WERI-Rb-1 (cell line): ENCODE data around the gene TNFRSF6B.

Experiments
- DNase-seq: peaks from one replicate; pipeline ENCODE4 v3.0.0-alpha.2; 2020
- H3K27ac ChIP-seq: fragments of 250-450 bp; sonication (Bioruptor Pico); 2 replicates; pipeline ENCODE4 v1.5.1; 2020; ENCODE audit warnings: mild to moderate bottlenecking, moderate library complexity
- H3K27me3 ChIP-seq: fragments of 250-450 bp; sonication (Bioruptor Pico); 2 replicates; pipeline ENCODE4 v1.5.1; 2021; ENCODE audit warnings: mild to moderate bottlenecking, low read depth, moderate library complexity; ENCODE audit not compliant: insufficient read depth, severe bottlenecking
- H3K36me3 ChIP-seq: fragments of 250-450 bp; sonication (Bioruptor Pico); 2 replicates; pipeline ENCODE4 v1.5.1; 2020; ENCODE audit warnings: mild to moderate bottlenecking, moderate library complexity
- H3K4me3 ChIP-seq: 2 replicates; pipeline ENCODE4 v1.5.1; 2011; ENCODE audit warnings: low read depth, mild to moderate bottlenecking, control low read depth, low read length
- H3K9me3 ChIP-seq: fragments of 250-450 bp; sonication (Bioruptor Pico); 2 replicates; pipeline ENCODE4 v1.5.1; 2021; ENCODE audit warnings: mild to moderate bottlenecking, moderate library complexity; ENCODE audit not compliant: severe bottlenecking
- TF ChIP-seq, protein P1 (sequence below): IDR thresholded peaks from 2 replicates; pipeline ENCODE4 v1.5.1; 2011; ENCODE audit warnings: low read depth, mild to moderate bottlenecking, control low read depth, inconsistent platforms, low read length

Gene TNFRSF6B

DNA sequence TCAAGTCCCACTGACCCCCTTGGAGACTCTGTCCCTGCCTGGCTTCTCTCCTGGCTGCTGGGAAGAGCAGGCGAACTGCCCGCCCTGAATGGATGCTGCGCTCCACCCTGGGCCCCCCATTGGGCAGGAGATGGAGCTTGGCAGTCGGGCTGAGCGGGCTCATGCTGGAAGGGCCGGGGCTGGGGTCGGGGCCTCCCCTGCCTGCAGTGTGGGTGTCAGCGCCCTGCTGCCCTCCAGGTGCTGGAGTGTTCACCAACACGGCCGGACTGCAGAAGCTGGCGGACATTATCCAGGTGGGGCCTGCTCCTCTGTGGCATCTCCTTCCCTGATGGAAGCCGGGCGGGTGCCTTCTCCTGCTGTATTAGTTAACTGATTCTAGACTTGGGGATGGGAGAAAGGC is 16.0 kb upstream of the TNFRSF6B start:
- Histone ChIP-seq H3K4me3 (no peak overlapping the region), H3K27ac (no peak overlapping the region), H3K36me3 (peaks cover 24% of the 10 kb centered on the region), H3K27me3 (no peaks in the 10 kb centered on the region), H3K9me3 (no peaks in the 10 kb centered on the region)
- no peak for DNase-seq
- TF ChIP-seq, protein P1, sequence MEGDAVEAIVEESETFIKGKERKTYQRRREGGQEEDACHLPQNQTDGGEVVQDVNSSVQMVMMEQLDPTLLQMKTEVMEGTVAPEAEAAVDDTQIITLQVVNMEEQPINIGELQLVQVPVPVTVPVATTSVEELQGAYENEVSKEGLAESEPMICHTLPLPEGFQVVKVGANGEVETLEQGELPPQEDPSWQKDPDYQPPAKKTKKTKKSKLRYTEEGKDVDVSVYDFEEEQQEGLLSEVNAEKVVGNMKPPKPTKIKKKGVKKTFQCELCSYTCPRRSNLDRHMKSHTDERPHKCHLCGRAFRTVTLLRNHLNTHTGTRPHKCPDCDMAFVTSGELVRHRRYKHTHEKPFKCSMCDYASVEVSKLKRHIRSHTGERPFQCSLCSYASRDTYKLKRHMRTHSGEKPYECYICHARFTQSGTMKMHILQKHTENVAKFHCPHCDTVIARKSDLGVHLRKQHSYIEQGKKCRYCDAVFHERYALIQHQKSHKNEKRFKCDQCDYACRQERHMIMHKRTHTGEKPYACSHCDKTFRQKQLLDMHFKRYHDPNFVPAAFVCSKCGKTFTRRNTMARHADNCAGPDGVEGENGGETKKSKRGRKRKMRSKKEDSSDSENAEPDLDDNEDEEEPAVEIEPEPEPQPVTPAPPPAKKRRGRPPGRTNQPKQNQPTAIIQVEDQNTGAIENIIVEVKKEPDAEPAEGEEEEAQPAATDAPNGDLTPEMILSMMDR, result no peak

DNA sequence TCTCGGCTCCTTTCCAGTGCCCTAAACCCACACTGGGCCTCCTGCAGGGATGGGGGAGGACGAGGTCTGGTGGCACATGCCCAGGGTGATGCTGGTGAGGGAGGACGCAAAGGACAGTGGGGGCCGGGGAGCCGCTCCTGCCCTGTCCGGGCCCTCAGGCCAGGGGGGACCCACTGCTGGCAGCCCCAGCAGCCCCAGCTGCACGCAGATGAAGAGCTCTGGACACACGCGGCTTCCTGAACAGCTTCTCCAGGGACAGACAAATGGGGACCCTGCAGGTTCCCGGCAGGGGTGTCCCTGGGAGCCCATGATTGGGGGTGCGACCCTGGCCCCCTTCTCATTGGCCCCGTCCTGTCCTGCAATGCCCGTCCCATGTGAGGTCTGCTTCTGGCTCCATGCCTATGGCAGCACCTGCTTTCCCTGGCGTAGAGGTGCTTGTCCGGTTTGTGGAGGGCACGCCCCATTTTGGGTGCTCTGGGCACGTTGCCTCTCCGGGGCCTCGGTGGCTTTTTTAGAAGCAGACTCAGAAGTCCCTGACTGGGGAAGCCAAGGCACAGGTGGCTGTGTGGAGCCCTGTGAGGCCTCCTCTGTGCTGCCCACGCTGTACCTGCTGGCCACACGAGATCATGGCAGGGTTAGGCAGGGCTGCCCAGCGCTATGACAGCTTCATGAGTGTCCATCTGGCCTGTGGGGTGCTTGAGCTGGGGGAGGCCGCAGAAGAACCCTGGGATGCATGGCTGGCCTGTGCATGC is 15.4 kb upstream of the TNFRSF6B start:
- TF ChIP-seq, protein P1, result no peak
- Histone ChIP-seq H3K36me3 (peaks cover 25% of the 10 kb centered on the region), H3K9me3 (no peaks in the 10 kb centered on the region), H3K4me3 (no peak overlapping the region), H3K27ac (no peak overlapping the region), H3K27me3 (no peaks in the 10 kb centered on the region)
- DNase-seq, result no peak

DNA sequence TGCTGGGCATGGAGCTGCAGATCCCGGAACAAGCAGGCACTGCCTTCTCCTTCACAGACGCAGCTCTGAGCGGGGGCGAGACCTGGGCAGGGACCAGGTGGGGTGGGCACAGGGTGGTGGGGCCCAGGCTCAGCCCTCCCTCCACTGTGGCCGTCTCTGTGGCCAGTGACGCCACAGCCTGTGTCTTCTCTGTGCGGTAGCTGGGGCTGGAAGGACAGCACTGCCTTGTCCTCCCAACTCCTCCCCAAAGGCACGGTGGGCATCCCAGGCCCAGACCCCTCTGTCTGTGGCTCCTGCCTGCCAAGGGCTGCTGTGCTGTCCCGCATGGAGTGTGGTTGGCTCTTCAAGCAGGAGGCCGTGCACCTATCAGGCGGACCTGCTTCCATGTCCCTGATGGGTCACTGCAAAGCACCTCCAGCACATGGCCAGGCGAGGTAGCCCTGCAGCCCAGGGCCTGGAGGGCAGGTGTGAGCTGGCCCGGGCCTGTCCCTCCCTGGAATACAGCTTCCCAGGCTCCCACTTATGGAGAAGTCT is 14.8 kb upstream of the TNFRSF6B start:
- Histone ChIP-seq H3K36me3 (peaks cover 18% of the 10 kb centered on the region), H3K4me3 (no peak overlapping the region), H3K27ac (no peak overlapping the region), H3K9me3 (no peaks in the 10 kb centered on the region), H3K27me3 (no peaks in the 10 kb centered on the region)
- TF ChIP-seq, protein P1, result no peak
- DNase-seq, result no peak

DNA sequence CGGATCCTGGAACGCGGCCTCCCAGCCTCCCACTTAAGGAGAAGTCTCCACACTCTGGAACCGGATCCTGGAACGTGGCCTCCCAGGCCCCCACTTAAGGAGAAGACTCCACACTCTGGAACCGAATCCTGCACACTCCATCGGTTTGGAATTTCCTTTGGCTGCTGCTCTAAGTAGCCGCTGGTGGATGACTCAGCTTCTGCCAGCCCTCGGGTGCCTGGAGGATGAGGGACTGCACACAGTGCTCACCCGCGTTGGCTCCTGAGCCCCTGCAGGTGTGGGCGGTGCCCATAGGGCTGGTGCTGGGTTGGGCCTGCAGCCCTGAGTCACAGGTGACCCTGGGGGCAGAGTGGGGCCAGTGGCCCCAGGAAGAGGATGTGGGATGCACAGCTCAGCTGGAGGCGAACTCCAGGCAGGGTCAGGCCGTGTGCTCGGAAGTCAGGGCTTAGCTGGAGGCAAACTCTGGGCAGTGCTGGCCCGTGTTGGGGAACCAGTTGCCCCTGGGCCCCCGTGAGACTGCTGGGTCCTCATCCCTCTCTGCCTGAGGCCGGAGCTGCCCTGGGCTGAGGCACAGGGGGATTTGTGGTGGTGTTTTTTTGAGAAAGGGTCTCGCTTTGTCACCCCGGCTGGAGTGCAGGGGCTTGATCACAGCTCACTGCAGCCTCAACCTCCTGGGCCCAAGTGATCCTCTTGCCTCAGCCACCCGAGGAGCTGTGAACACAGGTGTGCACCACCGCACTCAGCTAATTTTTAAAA is 13.9 kb upstream of the TNFRSF6B start:
- H3K4me3 ChIP-seq, result no peak overlapping the region
- H3K27me3 ChIP-seq, result no peaks in the 10 kb centered on the region
- no peak for DNase-seq
- peaks cover 16% of the 10 kb centered on the region for H3K36me3 ChIP-seq
- TF ChIP-seq, protein P1, result no peak
- H3K27ac ChIP-seq, result no peak overlapping the region
- H3K9me3 ChIP-seq, result no peaks in the 10 kb centered on the region

DNA sequence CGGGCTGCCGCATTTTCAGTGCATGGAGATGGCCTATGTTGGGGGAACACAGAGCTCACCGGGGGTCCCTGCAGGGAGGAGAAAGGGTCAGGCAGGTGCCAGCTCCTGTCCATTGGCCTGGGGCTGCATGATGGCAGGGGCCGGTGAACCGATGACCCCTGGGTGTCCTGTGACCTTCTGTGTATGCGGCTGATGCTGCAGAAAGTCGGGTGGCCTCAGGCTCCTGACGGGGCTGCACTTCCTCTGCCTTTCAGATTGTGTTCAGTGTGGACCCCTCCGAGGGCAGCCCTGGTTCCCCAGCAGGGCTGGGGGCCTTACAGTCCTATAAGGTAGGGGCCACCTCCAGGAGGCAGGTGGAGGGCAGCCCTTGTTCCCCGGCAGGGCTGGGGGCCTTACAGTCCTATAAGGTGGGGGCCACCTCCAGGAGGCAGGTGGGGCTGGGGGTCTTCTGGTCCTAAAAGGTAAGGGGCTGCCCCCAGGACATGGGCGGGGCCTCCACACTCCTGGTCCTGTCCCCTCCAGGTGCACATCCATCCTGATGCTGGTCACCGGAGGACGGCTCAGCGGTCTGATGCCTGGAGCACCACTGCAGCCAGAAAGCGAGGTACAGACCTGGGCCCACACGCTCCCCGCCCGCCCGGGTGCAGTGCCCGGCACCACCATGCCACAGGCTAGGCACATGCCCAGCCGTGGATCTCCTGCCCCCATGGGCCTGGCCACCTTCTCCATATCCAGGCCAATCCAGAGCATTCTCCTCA is 11.0 kb upstream of the TNFRSF6B start:
- Histone ChIP-seq H3K4me3 (no peak overlapping the region), H3K27ac (no peak overlapping the region), H3K27me3 (no peaks in the 10 kb centered on the region), H3K36me3 (peaks cover 9% of the 10 kb centered on the region), H3K9me3 (no peaks in the 10 kb centered on the region)
- DNase-seq, result no peak
- TF ChIP-seq, protein P1, result no peak
